HUES48 (cell line): ENCODE data around the gene MAP3K3.

Experiments
- H3K27ac ChIP-seq: one replicate; pipeline ENCODE4 v1.7.0; 2013; ENCODE audit warnings: low read depth, low read length, inconsistent platforms
- H3K27me3 ChIP-seq: 2 replicates; pipeline ENCODE4 v1.6.1; 2013; ENCODE audit warnings: mild to moderate bottlenecking, low read length; ENCODE audit not compliant: control insufficient read depth, insufficient read depth
- H3K36me3 ChIP-seq: 2 replicates; pipeline ENCODE4 v1.6.1; 2013; ENCODE audit warnings: low read length; ENCODE audit not compliant: control insufficient read depth, insufficient read depth
- H3K4me1 ChIP-seq: 2 replicates; pipeline ENCODE4 v1.6.1; 2013; ENCODE audit warnings: mild to moderate bottlenecking, low read length; ENCODE audit not compliant: control insufficient read depth, insufficient read depth
- H3K4me3 ChIP-seq: 2 replicates; pipeline ENCODE4 v1.5.1; 2013; ENCODE audit warnings: mild to moderate bottlenecking, low read depth, low read length
- H3K9ac ChIP-seq: 2 replicates; pipeline ENCODE4 v1.6.1; 2013; ENCODE audit warnings: mild to moderate bottlenecking, low read depth, low read length, moderate library complexity
- H3K9me3 ChIP-seq: 2 replicates; pipeline ENCODE4 v1.6.1; 2013; ENCODE audit warnings: low read length; ENCODE audit not compliant: control insufficient read depth, insufficient read depth

Gene MAP3K3

GRCh38 chr17:63621684-63622573, at the start of gene MAP3K3:
Gene MAP3K3, plus strand, starts transcription at chr17:63622417. Its CDS starts 343 bp downstream, at chr17:63622760.
- H3K27ac ChIP-seq, result peak within 1 kb of the TSS; percentile 90
- peak within 1 kb of the TSS; percentile 50 for H3K9ac ChIP-seq

GRCh38 chr17:63573634-63574033, 48.6 kb upstream of the MAP3K3 start:
- H3K36me3 ChIP-seq, result no peaks in the 10 kb centered on the region
- no peaks in the 10 kb centered on the region for H3K9me3 ChIP-seq
- no peak overlapping the region for H3K4me3 ChIP-seq
- H3K27ac ChIP-seq, result no peak overlapping the region
- no peak overlapping the region for H3K9ac ChIP-seq
- H3K27me3 ChIP-seq, result no peaks in the 10 kb centered on the region
- H3K4me1 ChIP-seq, result no peaks in the 10 kb centered on the region

More at GRCh38 chr17:63621684-63622573, at the start of gene MAP3K3:
- Histone ChIP-seq H3K36me3 (no peaks in the 10 kb centered on the region), H3K9me3 (no peaks in the 10 kb centered on the region), H3K4me1 (peaks cover 12% of the 10 kb centered on the region), H3K4me3 (peak within 1 kb of the TSS; percentile 87), H3K27me3 (no peaks in the 10 kb centered on the region)

- Histone ChIP-seq H3K4me3 (no peak overlapping the region), H3K27ac (peak overlapping the region; percentile 48), H3K4me1 (peaks cover 14% of the 10 kb centered on the region), H3K27me3 (no peaks in the 10 kb centered on the region), H3K36me3 (peaks cover 37% of the 10 kb centered on the region), H3K9ac (no peak overlapping the region), H3K9me3 (no peaks in the 10 kb centered on the region)
Measured at GRCh38 chr17:63578027-63578768, 44.0 kb upstream of the MAP3K3 start.

- Histone ChIP-seq H3K4me3 (no peak overlapping the region), H3K36me3 (peaks cover 42% of the 10 kb centered on the region)
Measured at GRCh38 chr17:63578769-63579111, 43.5 kb upstream of the MAP3K3 start.

DNA sequence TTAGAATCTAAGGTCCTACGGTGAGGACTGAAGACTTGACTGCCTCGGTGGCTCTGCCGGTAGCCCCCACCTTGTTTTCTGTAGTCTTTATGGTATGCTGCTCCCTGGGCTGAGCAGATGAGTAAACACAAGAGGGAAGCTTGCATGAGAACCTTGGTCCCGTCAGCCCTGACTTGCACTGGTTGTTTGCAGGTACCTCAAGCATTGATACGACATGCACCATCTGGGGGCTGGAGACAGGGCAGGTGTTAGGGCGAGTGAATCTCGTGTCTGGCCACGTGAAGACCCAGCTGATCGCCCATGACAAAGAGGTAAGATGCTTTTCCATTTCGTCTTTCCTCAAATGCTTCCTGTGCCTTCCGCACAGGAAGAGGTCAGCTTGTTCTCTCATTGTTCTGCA, 42.6 kb upstream of the MAP3K3 start:
- H3K36me3 ChIP-seq, result peaks cover 48% of the 10 kb centered on the region
- no peak overlapping the region for H3K9ac ChIP-seq

More at GRCh38 chr17:63578769-63579111, 43.5 kb upstream of the MAP3K3 start:
- Histone ChIP-seq H3K4me1 (peaks cover 14% of the 10 kb centered on the region), H3K27me3 (no peaks in the 10 kb centered on the region), H3K9ac (no peak overlapping the region), H3K27ac (peak overlapping the region; percentile 48), H3K9me3 (no peaks in the 10 kb centered on the region)

DNA sequence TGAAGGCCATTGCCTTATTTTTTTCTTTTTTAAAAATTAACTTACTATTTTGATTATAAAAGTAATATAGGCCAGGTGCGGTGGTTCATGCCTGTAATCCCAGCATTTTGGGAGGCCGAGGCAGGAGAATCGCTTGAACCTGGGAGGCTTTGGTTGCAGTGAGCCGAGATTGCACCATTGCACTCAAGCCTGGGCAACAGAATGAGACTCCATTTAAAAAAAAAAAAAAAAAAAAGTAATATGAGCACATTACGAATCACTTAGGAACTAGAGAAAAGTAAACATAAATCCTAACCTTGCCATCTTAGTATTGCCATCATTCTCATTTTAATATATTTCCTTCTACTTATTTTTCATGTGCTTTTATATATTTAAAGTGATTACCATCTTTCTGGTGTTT, 34.4 kb upstream of the MAP3K3 start:
- no peak overlapping the region for H3K4me3 ChIP-seq
- peaks cover 82% of the 10 kb centered on the region for H3K36me3 ChIP-seq
- H3K27ac ChIP-seq, result no peak overlapping the region
- H3K4me1 ChIP-seq, result no peaks in the 10 kb centered on the region
- H3K27me3 ChIP-seq, result no peaks in the 10 kb centered on the region
- no peaks in the 10 kb centered on the region for H3K9me3 ChIP-seq
- no peak overlapping the region for H3K9ac ChIP-seq

More for the DNA sequence above, 42.6 kb upstream of the MAP3K3 start:
- Histone ChIP-seq H3K4me3 (no peak overlapping the region), H3K27me3 (no peaks in the 10 kb centered on the region), H3K4me1 (peaks cover 14% of the 10 kb centered on the region), H3K9me3 (no peaks in the 10 kb centered on the region), H3K27ac (peak overlapping the region; percentile 16)

GRCh38 chr17:63588797-63589196, 33.4 kb upstream of the MAP3K3 start:
- H3K27ac ChIP-seq, result no peak overlapping the region
- H3K36me3 ChIP-seq, result peaks cover 80% of the 10 kb centered on the region

DNA sequence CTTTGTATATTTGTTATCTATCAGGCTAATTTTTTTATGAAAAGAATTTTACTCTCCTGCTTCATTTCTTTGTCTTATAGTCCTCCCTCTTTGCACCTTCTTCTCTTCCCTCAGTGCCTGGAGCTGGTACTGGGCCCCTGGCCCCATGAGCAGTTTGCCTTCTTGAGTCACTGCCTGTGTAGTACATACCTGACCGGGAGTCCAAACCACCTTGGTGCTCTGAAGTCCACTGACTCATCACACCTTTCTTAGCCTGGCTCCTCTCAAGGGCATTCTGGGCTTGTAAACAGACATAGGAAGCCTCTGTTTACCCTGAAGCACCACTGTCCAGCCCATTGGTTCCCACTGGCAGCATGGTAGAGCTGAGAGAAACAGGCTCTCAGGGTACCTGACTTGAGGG, 32.6 kb upstream of the MAP3K3 start:
- Histone ChIP-seq H3K9me3 (no peaks in the 10 kb centered on the region), H3K4me1 (no peaks in the 10 kb centered on the region), H3K27ac (no peak overlapping the region), H3K27me3 (no peaks in the 10 kb centered on the region), H3K36me3 (peaks cover 80% of the 10 kb centered on the region), H3K9ac (no peak overlapping the region), H3K4me3 (no peak overlapping the region)

More at GRCh38 chr17:63588797-63589196, 33.4 kb upstream of the MAP3K3 start:
- Histone ChIP-seq H3K4me3 (no peak overlapping the region), H3K4me1 (no peaks in the 10 kb centered on the region), H3K9ac (no peak overlapping the region), H3K9me3 (no peaks in the 10 kb centered on the region), H3K27me3 (no peaks in the 10 kb centered on the region)

DNA sequence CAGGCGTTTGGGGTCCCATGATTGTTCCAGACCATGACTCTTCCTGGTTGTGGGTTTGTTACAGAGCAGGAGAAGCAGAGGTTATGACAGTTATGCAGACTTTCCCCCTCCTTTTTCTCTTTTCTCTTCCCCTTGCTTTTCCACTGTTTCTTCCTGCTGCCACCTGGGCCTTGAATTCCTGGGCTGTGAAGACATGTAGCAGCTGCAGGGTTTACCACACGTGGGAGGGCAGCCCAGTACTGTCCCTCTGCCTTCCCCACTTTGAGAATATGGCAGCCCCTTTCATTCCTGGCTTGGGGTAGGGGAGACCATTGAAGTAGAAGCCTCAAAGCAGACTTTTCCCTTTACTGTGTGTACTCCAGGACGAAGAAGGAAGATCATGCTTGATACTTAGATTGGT, 29.4 kb upstream of the MAP3K3 start:
- Histone ChIP-seq H3K9me3 (no peaks in the 10 kb centered on the region), H3K27me3 (no peaks in the 10 kb centered on the region), H3K4me1 (no peaks in the 10 kb centered on the region), H3K4me3 (no peak overlapping the region), H3K9ac (no peak overlapping the region), H3K27ac (no peak overlapping the region), H3K36me3 (peaks cover 55% of the 10 kb centered on the region)

DNA sequence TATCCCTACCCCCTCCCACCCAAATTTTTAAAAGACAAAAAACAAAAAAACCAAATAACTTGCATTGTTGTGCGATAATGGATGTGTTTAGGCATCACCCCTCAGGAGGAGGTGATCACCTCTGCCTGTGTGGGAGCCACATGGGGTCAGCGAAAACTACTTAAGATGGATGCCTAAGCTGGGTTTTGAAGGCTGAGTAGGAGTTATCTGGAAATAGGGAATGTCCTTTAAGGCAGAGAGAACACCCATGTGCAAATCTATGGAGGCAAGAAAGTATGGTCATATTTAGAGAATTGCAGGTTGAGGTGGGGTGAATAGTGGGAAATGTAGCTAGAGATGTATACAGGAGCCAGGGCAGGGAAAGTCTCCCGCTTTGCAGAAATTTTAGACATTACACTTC, 27.1 kb upstream of the MAP3K3 start:
- H3K27me3 ChIP-seq, result no peaks in the 10 kb centered on the region
- no peak overlapping the region for H3K9ac ChIP-seq
- no peaks in the 10 kb centered on the region for H3K4me1 ChIP-seq
- no peaks in the 10 kb centered on the region for H3K9me3 ChIP-seq
- H3K4me3 ChIP-seq, result no peak overlapping the region
- H3K36me3 ChIP-seq, result peaks cover 35% of the 10 kb centered on the region
- H3K27ac ChIP-seq, result no peak overlapping the region
